A673 (cell line): ENCODE data around the gene OSBPL1A.

Source experiments
- CTCF ChIP-seq: fragments of 300-800, 200-600 bp; sonication (generic); conservative IDR thresholded peaks from 2 replicates; pipeline ENCODE4 v1.5.1; 2017; ENCODE audit warnings: low read depth, mild to moderate bottlenecking, antibody characterized with exemption, low read length, moderate library complexity, mixed read lengths
- EZH2 ChIP-seq: fragments of 200-600 bp; sonication (generic); IDR thresholded peaks from 2 replicates; pipeline ENCODE4 v1.6.1; 2017; ENCODE audit warnings: borderline replicate concordance, low read depth, mild to moderate bottlenecking, mixed read lengths, antibody characterized with exemption, low read length; ENCODE audit not compliant: poor library complexity, severe bottlenecking

- no peak for TF ChIP-seq EZH2
- no peak for TF ChIP-seq CTCF
These were observed 29.9 kb upstream of the OSBPL1A start for GRCh38 chr18:24427484-24427883.
